Stimulated activated naive CD8-positive, alpha-beta T cell treated with anti-CD3 and anti-CD28 coated beads, Interleukin-15, Interleukin-2, amounts not matched to agents 100 U/mL and 50 U/mL, for 24 hours (primary cell): ENCODE measurements around the gene CEP120.
"Not testable (repeated sequence)": the region's sequence is repeated elsewhere in the genome, so short reads cannot be mapped to it uniquely, and the experiment has no call there.

ENCODE experiments used
- ATAC-seq: fragments of 150-1000 bp; cut with Tn5 transposase; one replicate; pipeline ENCODE4 v1.10.0; 2021
- DNase-seq: peaks from one replicate; pipeline ENCODE4 v3.0.0; 2021

Gene CEP120

GRCh38 chr5:123423278-123424149, at the start of gene CEP120:
Gene CEP120 (minus strand): TSS chr5:123423403. CDS start chr5:123422998, 405 bp downstream.
- DNase-seq (peak; percentile 96), ATAC-seq (peak; percentile 99)

GRCh38 chr5:123472150-123472924, 49.1 kb upstream of the CEP120 start:
- DNase-seq (no peak), ATAC-seq (no peak)

GRCh38 chr5:123471385-123471784, 48.2 kb upstream of the CEP120 start:
- DNase-seq, result no peak

GRCh38 chr5:123466839-123467238, 43.6 kb upstream of the CEP120 start:
- DNase-seq, ATAC-seq: not testable (repeated sequence)

More at GRCh38 chr5:123471385-123471784, 48.2 kb upstream of the CEP120 start:
- ATAC-seq, result no peak

- peak; percentile 98 for ATAC-seq
- DNase-seq, result peak; percentile 35
Observed at GRCh38 chr5:123460296-123460729, 37.1 kb upstream of the CEP120 start.

- not testable (repeated sequence) for DNase-seq, ATAC-seq
Observed at GRCh38 chr5:123458994-123459393, 35.8 kb upstream of the CEP120 start.

- DNase-seq (no peak), ATAC-seq (no peak)
Observed at GRCh38 chr5:123456242-123456641, 33.0 kb upstream of the CEP120 start.

- ATAC-seq (no peak), DNase-seq (no peak)
Observed at GRCh38 chr5:123455640-123456039, 32.4 kb upstream of the CEP120 start.

GRCh38 chr5:123455095-123455494, 31.9 kb upstream of the CEP120 start:
- no peak for ATAC-seq

GRCh38 chr5:123454259-123454911, 31.2 kb upstream of the CEP120 start:
- DNase-seq, result no peak
- no peak for ATAC-seq

More at GRCh38 chr5:123455095-123455494, 31.9 kb upstream of the CEP120 start:
- no peak for DNase-seq

GRCh38 chr5:123452401-123452800, 29.2 kb upstream of the CEP120 start:
- DNase-seq, result no peak
- no peak for ATAC-seq

GRCh38 chr5:123451047-123451446, 27.8 kb upstream of the CEP120 start:
- ATAC-seq, result no peak
- no peak for DNase-seq

GRCh38 chr5:123450640-123451039, 27.4 kb upstream of the CEP120 start:
- no peak for ATAC-seq
- no peak for DNase-seq

GRCh38 chr5:123450114-123450513, 26.9 kb upstream of the CEP120 start:
- ATAC-seq, result no peak
- DNase-seq, result no peak

- no peak for DNase-seq
- no peak for ATAC-seq
Observed at GRCh38 chr5:123449424-123449974, 26.3 kb upstream of the CEP120 start.

GRCh38 chr5:123448743-123449142, 25.5 kb upstream of the CEP120 start:
- ATAC-seq (no peak), DNase-seq (no peak)

GRCh38 chr5:123448017-123448617, 24.9 kb upstream of the CEP120 start:
- ATAC-seq (peak; percentile 86), DNase-seq (no peak)

GRCh38 chr5:123444016-123444415, 20.8 kb upstream of the CEP120 start:
- DNase-seq, result no peak

GRCh38 chr5:123441408-123441807, 18.2 kb upstream of the CEP120 start:
- no peak for DNase-seq
- ATAC-seq, result peak; percentile 62

More at GRCh38 chr5:123444016-123444415, 20.8 kb upstream of the CEP120 start:
- no peak for ATAC-seq

- ATAC-seq, result no peak
Observed at GRCh38 chr5:123440456-123441181, 17.4 kb upstream of the CEP120 start.

GRCh38 chr5:123439709-123440108, 16.5 kb upstream of the CEP120 start:
- no peak for DNase-seq
- no peak for ATAC-seq

More at GRCh38 chr5:123440456-123441181, 17.4 kb upstream of the CEP120 start:
- no peak for DNase-seq
